Purkinje cell (primary cell): ENCODE data around the gene ADCY9. TPM values are rescaled to one million over a fixed set of nuclear protein-coding genes. Genes with fewer than 3 reads are reported as not detected.

Source experiments
- polyA plus RNA-seq: library from polyadenylated mRNA; unstranded; fragments of >200 nt; fragmentation: Nextera tagmentation; gene quantifications from 2 replicates; pipeline ENCODE4 v1.2.1, GENCODE V29; 2014

The ADCY9 gene
- polyA plus RNA-seq, result 0.08 and 0.50 TPM in 2 replicates

DNA sequence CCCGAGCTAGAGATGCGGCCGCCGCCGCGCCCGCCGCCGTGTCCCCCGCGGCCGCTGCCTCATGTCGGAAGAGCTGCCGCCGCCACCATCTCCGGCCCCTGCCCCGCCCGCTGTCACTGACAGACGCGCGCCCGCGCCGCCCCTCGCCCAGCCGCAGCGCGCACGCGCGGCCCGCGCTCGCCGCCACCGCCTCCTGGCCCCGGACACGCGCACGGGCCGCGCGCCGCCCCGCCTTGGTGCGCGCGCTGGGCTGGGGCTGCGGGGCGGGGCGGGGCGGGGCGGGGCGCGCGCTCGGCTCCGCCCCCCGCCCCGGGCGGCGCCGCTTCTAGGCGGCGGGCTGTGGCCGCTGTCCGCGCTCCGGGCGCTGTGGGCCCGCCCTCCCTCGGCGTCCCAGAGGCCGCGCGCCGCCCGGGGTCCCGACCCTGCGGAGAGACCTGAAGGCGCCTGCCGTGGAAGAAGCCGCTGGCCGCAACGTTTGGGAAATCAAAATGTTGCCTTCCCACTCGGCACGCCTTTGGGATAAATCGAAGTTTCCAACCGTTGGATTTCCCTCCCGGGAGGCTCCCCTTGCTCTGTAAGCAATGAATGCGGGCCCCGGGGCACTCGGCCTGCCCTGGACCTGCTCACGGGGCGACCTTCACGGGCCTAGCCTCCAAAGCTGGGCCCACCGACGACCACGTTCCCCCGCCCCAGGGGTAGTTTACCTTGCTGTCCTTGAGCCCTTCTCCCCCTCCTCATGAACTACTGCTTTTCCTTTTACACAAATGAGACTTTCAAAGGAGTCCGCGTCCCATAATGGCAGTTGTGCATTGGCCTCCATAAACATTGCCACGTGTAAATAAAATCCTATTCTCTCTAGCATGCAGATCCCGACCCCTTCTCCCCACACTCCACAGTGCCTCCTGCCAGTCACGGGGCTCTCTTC lies at the start of gene ADCY9:
ADCY9 (minus strand) TSS at position 118 of the 925 bp plus-strand sequence. CDS start 1,000 bp downstream, outside the sequence.

Other genes with a start within 250 kb of the ADCY9 start
- 6.4 and 10.0 TPM in 2 replicates for gene CREBBP, start 235.7 kb downstream of the ADCY9 start, polyA plus RNA-seq
- gene SRL, start 125.6 kb upstream of the ADCY9 start, polyA plus RNA-seq, result not detected in 2 replicates
- 0.34 and 0.40 TPM in 2 replicates for gene TFAP4, start 156.6 kb upstream of the ADCY9 start, polyA plus RNA-seq
- gene GLIS2, start 199.6 kb upstream of the ADCY9 start, polyA plus RNA-seq, result 0.08 TPM in 1 of 2 replicates, not detected in the other
- 48.1 and 61.9 TPM in 2 replicates for gene PAM16, start 234.9 kb upstream of the ADCY9 start, polyA plus RNA-seq